Right forelimb (tissue), 1 donor: Measurements from ENCODE around the gene CYB5D1.

Experiments used
- DNase-seq: peaks from one replicate; pipeline ENCODE4 v3.0.0-alpha.2; 2018

CYB5D1 gene

GRCh38 chr17:7833795-7834541, 23.8 kb upstream of the CYB5D1 start, which contains the start of gene KDM6B:
TSS of gene KDM6B (plus strand) at chr17:7834217. CDS start at chr17:7845555, 11,338 bp downstream.
- peak; percentile 92 for DNase-seq

GRCh38 chr17:7834542-7834956, 23.3 kb upstream of the CYB5D1 start:
- DNase-seq = no peak

- peak; percentile 98 for DNase-seq
These were observed 22.6 kb upstream of the CYB5D1 start for GRCh38 chr17:7834957-7835813.

- peak; percentile 79 for DNase-seq
These were observed 21.8 kb upstream of the CYB5D1 start for GRCh38 chr17:7835814-7836595.

- peak; percentile 89 for DNase-seq
These were observed 21.0 kb upstream of the CYB5D1 start for GRCh38 chr17:7836596-7837407.

- no peak for DNase-seq
These were observed 20.3 kb upstream of the CYB5D1 start for GRCh38 chr17:7837408-7838088.

DNA sequence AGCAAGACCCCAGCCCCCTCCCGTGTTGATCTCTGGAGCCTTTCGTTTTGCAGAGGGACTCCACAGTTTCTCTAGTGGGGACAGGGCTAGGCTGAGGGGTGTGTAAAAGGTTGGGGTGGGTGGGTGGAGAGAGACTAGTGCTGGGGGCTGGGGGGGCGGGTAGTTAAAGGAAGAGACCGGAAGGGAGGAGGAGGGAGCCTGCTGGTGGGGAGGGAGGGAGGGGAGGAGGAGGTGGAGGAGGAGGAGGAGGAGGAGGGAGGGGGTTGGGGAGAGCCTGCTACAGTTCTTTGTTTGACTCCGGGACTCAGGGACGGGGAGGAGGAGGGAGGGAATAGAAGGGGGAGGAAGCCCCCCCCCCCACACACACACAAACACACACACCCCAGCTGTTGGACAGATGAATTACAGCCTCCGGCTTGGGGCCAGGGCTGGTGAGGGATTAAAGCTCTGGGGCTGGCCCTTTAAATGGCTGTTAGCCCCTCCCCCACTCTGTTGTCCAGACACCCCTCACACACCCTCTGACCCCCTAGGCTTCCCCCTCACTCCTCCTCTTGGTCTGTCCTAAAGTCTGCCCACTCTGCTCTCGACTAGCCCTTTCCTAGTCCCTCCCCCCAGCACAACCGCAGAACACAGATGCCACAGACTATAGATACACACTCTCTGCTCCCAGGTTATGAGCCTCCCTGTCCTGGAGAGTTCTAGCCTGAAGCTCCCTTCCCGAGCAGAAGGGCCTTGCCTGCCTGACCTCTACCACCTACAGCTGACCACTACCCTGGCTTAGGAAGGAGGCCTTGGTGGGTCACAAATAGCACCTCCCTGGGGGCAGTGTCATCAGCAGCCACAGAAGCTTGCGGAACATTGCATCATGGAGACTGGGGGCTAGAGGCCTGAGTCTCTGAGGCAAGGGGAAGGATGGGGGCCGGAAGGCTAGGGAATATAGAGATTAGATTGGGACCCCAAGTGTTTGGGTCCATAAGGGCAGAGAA, 19.4 kb upstream of the CYB5D1 start:
- DNase-seq = no peak

DNA sequence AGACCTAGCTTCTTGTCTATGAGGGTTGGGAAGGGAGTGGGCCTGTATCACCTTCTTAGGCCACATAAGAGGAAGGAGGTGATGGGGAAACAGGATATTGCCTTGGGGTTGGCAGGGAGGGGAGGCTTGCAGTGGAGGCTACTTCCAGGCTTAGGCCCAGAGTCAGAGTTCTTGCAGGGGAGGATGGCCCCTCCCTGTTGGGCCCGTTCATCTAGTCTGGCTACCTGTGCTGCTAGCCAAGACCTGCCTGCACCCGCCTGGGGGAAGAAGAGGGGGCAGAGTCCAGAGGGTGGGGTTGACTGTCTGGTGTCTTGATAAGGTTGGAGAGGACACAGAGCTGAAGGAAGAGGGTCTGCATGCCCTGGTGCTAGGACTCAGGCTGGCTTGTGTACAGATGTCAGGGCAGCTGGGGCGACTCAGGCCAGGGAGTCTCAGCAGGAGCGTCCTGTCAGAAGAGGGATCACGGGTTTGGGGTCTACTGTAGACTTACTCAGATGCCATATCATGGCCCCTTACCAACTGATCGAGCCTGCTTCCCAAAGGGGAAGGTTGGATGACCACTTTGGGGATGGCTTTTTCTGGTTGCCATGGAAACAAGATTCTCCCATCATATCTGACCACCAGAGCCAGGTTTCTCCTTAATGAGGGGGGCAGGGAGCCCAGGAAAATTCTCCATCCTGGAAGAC, 18.5 kb upstream of the CYB5D1 start:
- no peak for DNase-seq

DNA sequence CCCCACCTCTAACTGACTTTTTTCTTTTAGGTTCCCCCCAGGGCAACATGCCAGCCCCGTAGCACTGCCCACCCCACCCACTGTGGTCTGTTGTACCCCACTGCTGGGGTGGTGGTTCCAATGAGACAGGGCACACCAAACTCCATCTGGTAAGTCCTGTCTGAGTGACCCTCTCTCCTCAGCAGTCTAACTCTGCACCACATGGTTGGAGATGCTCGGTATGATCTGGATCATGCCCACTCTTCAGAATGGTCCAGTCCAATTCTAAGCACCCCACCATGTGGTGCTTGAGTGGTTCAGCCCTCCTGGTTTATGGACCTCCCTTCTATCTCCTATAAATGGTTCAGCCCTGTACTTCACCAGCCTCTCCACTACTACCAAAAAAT, 17.9 kb upstream of the CYB5D1 start:
- no peak for DNase-seq

- no peak for DNase-seq
These were observed 17.4 kb upstream of the CYB5D1 start for GRCh38 chr17:7840441-7840840.

- no peak for DNase-seq
These were observed 16.9 kb upstream of the CYB5D1 start for GRCh38 chr17:7840875-7841274.

DNA sequence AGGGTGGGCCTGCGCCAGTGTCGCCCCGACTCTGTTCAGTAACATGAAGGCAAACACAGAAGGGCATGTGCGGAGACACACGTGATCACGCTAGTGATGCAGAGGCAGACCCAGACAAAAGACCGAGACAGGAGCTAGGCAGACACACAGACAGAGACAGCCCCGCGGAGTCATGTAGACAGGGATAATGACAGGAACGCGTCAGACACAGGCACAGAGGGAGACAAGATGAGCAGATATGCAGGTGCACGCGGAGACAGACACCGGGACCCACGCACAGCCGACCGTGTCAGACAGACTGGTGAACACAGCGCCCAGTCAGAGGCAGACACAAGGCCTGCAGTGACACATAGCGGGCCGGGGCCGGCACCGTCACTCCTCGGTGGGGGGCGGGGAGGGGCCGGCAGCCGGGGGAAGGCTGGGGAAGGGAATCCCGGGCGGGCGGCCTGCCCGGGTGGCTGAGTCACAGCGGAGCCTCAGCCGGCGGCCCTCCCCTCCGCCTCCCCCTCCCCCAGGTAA, 16.3 kb upstream of the CYB5D1 start:
- DNase-seq = peak; percentile 87

- DNase-seq = peak; percentile 97
These were observed 15.9 kb upstream of the CYB5D1 start for GRCh38 chr17:7841915-7842379.

DNA sequence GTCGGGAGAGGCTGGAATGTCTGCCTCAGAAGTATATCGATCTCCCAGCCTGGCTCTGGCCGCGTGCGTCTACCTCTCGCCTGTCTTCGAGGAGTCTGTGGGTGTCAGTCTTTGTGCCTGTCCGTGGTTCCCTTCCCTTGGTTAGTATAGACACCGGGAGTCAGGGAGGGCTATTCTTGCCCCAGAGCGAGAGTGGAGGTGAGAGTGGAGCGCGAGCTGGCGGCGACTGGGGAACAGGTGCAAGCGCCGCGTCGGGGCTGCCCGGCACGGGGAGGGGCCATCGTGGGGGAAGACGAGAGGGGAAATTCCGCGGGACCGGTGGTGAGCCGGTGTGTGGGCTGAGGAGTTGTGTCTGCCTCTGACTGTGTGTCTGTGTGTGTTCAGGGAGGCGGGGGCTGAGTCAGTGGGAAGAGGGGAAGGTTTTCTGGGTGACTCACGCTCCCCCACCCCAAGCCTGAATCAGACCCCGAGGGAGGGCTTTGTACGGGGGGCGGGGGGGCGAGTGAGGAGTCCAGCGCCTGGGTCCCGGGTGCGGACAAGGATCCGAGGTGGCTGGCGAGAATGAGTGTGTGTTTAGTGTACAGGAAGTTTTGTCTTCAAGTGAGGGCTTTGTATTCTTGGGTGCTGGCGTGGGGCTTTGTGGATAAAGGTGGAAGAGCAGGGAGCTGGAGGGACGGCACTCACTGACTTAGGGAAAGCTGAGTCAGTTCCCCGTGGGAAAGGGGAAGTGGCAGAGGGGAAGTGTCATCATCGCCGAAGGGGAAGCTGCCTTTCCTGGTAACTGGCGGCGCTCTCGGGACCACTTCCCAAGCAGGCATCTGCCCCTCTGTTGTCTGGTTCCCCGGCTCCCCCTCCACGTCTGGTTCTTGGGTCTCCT, 15.2 kb upstream of the CYB5D1 start:
- peak; percentile 74 for DNase-seq

DNA sequence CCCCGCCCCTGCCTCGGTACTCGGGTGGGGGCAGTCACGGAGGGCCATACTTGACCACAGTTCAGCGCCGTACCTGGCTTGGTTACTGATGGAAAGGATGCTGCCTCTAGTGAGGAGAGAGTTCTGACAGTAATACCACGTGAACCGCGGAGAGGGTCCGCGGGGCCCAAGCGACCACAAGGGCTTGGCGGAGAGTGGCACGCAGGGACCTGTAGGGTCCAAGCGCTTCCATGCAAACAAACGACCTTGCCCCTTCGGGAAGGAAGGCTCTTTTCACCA, 14.6 kb upstream of the CYB5D1 start:
- no peak for DNase-seq

GRCh38 chr17:7843536-7844291, 14.1 kb upstream of the CYB5D1 start:
- DNase-seq = peak; percentile 85

DNA sequence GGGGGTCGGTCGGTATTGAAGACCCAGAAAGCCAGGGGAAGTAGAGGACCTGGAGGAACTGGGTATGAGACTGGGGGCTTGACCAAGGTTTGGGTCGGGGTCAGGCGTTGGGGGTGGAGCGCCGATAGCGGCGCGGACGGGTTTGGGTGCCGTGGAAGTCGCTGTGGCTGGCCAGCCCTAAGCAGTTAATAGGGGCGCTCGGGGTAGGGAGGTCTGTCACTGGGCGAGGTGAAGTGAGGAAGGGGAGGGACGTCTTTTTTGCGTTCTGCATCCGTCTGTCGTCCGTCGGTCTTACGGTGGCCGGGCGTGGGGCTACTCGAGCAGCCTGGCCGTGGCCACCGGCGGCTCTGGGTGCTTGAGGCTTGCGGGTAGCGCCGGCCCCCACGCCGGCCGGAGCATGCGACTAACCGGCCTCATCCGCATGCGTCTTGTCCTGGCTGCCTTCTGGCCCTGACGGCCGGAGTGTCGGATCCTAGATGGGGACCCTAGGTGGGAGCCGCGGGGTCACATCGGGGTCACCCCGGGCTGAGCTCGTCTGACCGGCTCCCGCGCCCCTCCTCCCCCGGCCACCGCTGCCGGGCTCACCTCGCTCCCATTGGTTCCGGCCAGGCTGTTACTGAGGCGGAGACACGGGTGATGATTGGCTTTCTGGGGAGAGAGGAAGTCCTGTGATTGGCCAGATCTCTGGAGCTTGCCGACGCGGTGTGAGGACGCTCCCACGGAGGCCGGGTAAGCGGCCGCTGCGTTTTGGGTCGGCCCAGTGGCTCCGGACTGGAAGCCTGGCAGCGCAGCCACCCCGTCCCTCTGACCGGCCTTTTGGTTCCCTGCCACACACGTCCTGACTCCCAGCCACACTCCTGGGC, 13.3 kb upstream of the CYB5D1 start:
- peak; percentile 90 for DNase-seq
